C4-2B (cell line): Measurements from ENCODE around the gene CABLES2.

Experiments used
- CTCF ChIP-seq: fragments of 450-650 bp; conservative IDR thresholded peaks from 2 replicates; pipeline ENCODE4 v1.5.1; 2017; ENCODE audit warnings: mild to moderate bottlenecking
- ZFX ChIP-seq: fragments of 450-650 bp; IDR thresholded peaks from 2 replicates; pipeline ENCODE4 v1.6.1; 2017

DNA sequence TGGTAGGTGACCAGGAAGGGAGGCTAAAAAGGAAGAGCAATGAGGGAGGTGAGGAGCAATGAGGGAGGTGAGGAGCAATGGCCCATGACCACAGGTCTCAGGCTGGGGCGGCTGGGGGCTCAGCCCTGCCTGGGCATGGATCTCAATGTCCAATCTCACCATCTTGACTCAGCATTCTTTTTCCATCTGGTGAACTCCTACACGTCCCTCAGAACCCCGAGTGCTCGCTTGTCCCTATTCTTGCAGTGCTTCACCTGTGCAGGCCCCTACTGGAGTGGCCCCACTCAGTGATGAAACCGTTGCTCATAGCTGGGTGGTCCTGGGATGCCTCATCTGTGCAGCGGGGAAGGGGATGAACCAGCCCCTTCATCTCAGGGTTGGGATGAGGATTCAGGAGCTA, 37.2 kb upstream of the CABLES2 start:
- TF ChIP-seq CTCF (no peak), ZFX (no peak)
